HEK293T (cell line): ENCODE measurements around the gene OR2A5.

Experiments
- CTCF ChIA-PET: fragments of 350-600 bp; formaldehyde crosslinking; extraction: SDS; loops from one replicate; lab custom pipeline; 2021; ENCODE audit warnings: antibody characterized with exemption, inconsistent platforms; lab: Yijun Ruan, JAX
- POLR2A ChIA-PET: fragments of 350-600 bp; formaldehyde crosslinking; extraction: SDS; loops from one replicate; lab custom pipeline; 2020; ENCODE audit warnings: antibody characterized with exemption, inconsistent platforms; lab: Yijun Ruan, JAX
- DNase-seq: peaks from one replicate; pipeline ENCODE4 v3.0.0; 2012; ENCODE audit warnings: mixed read lengths; ENCODE audit errors: extremely low spot score
- ARNT ChIP-seq: fragments of 450-650 bp; IDR thresholded peaks from 2 replicates; pipeline ENCODE4 v1.6.1; 2017; ENCODE audit warnings: mild to moderate bottlenecking
- BHLHE40 ChIP-seq: fragments of 450-650 bp; IDR thresholded peaks from 2 replicates; pipeline ENCODE4 v1.6.1; 2016; ENCODE audit warnings: mild to moderate bottlenecking, moderate library complexity, borderline replicate concordance
- CTBP1 ChIP-seq: fragments of 450-650 bp; IDR thresholded peaks from 2 replicates; pipeline ENCODE4 v1.6.1; 2016; ENCODE audit warnings: borderline replicate concordance
- ELF4 ChIP-seq: fragments of 450-650 bp; IDR thresholded peaks from 2 replicates; pipeline ENCODE4 v1.6.1; 2017; ENCODE audit warnings: antibody characterized with exemption
- FOXA1 ChIP-seq: fragments of 450-650 bp; IDR thresholded peaks from 2 replicates; pipeline ENCODE4 v1.6.1; 2016; ENCODE audit warnings: mild to moderate bottlenecking
- FOXK2 ChIP-seq: fragments of 450-650 bp; IDR thresholded peaks from 2 replicates; pipeline ENCODE4 v1.6.1; 2016; ENCODE audit warnings: mild to moderate bottlenecking
- FOXM1 ChIP-seq: fragments of 450-650 bp; IDR thresholded peaks from 2 replicates; pipeline ENCODE4 v1.6.1; 2017; ENCODE audit warnings: mild to moderate bottlenecking, borderline replicate concordance
- HDGF ChIP-seq: fragments of 450-650 bp; IDR thresholded peaks from 2 replicates; pipeline ENCODE4 v1.6.1; 2017; ENCODE audit warnings: antibody characterized with exemption, borderline replicate concordance
- L3MBTL2 ChIP-seq: fragments of 450-650 bp; conservative IDR thresholded peaks from 2 replicates; pipeline ENCODE4 v1.6.1; 2016; ENCODE audit warnings: mild to moderate bottlenecking
- LEF1 ChIP-seq: fragments of 450-650 bp; IDR thresholded peaks from 2 replicates; pipeline ENCODE4 v1.6.1; 2017; ENCODE audit warnings: mild to moderate bottlenecking, borderline replicate concordance
- NFRKB ChIP-seq: fragments of 450-650 bp; IDR thresholded peaks from 2 replicates; pipeline ENCODE4 v1.6.1; 2016; ENCODE audit warnings: mild to moderate bottlenecking, moderate library complexity
- PKNOX1 ChIP-seq: fragments of 450-650 bp; IDR thresholded peaks from 2 replicates; pipeline ENCODE4 v1.6.1; 2016
- SP1 ChIP-seq: fragments of 450-650 bp; IDR thresholded peaks from 2 replicates; pipeline ENCODE4 v1.6.1; 2017
- SUZ12 ChIP-seq: fragments of 450-650 bp; IDR thresholded peaks from 2 replicates; pipeline ENCODE4 v1.6.1; 2016; ENCODE audit warnings: mild to moderate bottlenecking
- TARDBP ChIP-seq: fragments of 450-650 bp; IDR thresholded peaks from 2 replicates; pipeline ENCODE4 v1.6.1; 2016

Gene OR2A5

GRCh38 chr7:144023171-144023827, 25.4 kb upstream of the OR2A5 start:
- ChIA-PET CTCF (no interaction called here), POLR2A (no interaction called here)

GRCh38 chr7:144024213-144024612, 24.5 kb upstream of the OR2A5 start:
- ChIA-PET CTCF (no interaction called here), POLR2A (no interaction called here)
- no peak for DNase-seq
- no peak for TF ChIP-seq BHLHE40
- TF ChIP-seq CTBP1 = no peak
- TF ChIP-seq SUZ12 = no peak
- no peak for TF ChIP-seq NFRKB
- no peak for TF ChIP-seq FOXM1
- no peak for TF ChIP-seq PKNOX1
- no peak for TF ChIP-seq LEF1
- TF ChIP-seq FOXK2 = no peak
- no peak for TF ChIP-seq FOXA1
- no peak for TF ChIP-seq ARNT
- TF ChIP-seq L3MBTL2 = no peak

More at GRCh38 chr7:144023171-144023827, 25.4 kb upstream of the OR2A5 start:
- no peak for DNase-seq
- TF ChIP-seq TARDBP = no peak
- TF ChIP-seq FOXM1 = no peak
- no peak for TF ChIP-seq PKNOX1
- TF ChIP-seq SUZ12 = no peak
- no peak for TF ChIP-seq FOXK2
- no peak for TF ChIP-seq BHLHE40
- TF ChIP-seq CTBP1 = no peak
- TF ChIP-seq LEF1 = no peak
- no peak for TF ChIP-seq HDGF
- no peak for TF ChIP-seq L3MBTL2
- no peak for TF ChIP-seq ELF4
- no peak for TF ChIP-seq FOXA1
- TF ChIP-seq ARNT = no peak
- TF ChIP-seq NFRKB = no peak

GRCh38 chr7:144026203-144026883, 22.4 kb upstream of the OR2A5 start:
- CTCF ChIA-PET = interaction anchor here (1.1 kb wide), 1 partner anchor 286 kb away, joined by 4 read pairs; no protein-coding TSS in a partner anchor
- TF ChIP-seq HDGF (no peak), FOXA1 (no peak), BHLHE40 (no peak), LEF1 (no peak), PKNOX1 (no peak), CTBP1 (no peak), SUZ12 (no peak), ARNT (no peak)
- POLR2A ChIA-PET = no interaction called here
- no peak for DNase-seq

DNA sequence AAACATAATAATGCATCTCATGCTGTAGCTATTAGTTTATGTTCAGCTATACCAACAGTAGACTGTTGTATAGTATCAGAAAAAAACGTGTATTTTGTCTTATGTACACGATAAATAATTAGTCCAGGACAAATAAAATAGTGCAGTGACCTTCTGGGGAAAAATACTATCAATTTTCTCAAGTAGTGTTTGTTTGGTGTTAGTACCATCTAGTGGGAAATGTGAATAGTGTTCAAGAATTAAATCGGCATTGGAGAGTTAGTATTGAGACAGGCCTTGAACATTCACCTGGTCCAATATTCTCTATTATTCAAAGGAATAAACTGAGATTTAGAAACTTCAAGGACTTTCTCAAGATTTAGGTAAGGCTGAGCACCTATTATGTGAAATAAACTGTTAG, 21.7 kb upstream of the OR2A5 start:
- POLR2A ChIA-PET = no interaction called here
- no peak for DNase-seq

GRCh38 chr7:144027974-144028373, 20.8 kb upstream of the OR2A5 start:
- no peak for DNase-seq
- POLR2A ChIA-PET = no interaction called here
- TF ChIP-seq CTBP1 (no peak), FOXK2 (no peak), BHLHE40 (no peak), ARNT (no peak), NFRKB (no peak), SP1 (no peak), L3MBTL2 (no peak), SUZ12 (no peak)
- CTCF ChIA-PET = interaction anchor here (0.6 kb wide), 1 partner anchor 612 kb away, joined by 3 read pairs; no protein-coding TSS in a partner anchor

More for the DNA sequence above, 21.7 kb upstream of the OR2A5 start:
- CTCF ChIA-PET = interaction anchor here (1.1 kb wide), 1 partner anchor 287 kb away, joined by 4 read pairs; no protein-coding TSS in a partner anchor
- no peak for TF ChIP-seq CTBP1
- no peak for TF ChIP-seq FOXM1
- TF ChIP-seq SP1 = no peak
- TF ChIP-seq HDGF = no peak
- TF ChIP-seq ARNT = no peak

- CTCF ChIA-PET = interaction anchor here (0.6 kb wide), 1 partner anchor 613 kb away, joined by 3 read pairs; no protein-coding TSS in a partner anchor
- no peak for DNase-seq
- POLR2A ChIA-PET = no interaction called here
- no peak for TF ChIP-seq CTBP1
- TF ChIP-seq SUZ12 = no peak
- no peak for TF ChIP-seq TARDBP
- no peak for TF ChIP-seq BHLHE40
- TF ChIP-seq ELF4 = no peak
- no peak for TF ChIP-seq NFRKB
- TF ChIP-seq L3MBTL2 = no peak
Measured at GRCh38 chr7:144028547-144028946, 20.2 kb upstream of the OR2A5 start.
